Measurements from ENCODE around the gene NME3.

The NME3 gene

DNA sequence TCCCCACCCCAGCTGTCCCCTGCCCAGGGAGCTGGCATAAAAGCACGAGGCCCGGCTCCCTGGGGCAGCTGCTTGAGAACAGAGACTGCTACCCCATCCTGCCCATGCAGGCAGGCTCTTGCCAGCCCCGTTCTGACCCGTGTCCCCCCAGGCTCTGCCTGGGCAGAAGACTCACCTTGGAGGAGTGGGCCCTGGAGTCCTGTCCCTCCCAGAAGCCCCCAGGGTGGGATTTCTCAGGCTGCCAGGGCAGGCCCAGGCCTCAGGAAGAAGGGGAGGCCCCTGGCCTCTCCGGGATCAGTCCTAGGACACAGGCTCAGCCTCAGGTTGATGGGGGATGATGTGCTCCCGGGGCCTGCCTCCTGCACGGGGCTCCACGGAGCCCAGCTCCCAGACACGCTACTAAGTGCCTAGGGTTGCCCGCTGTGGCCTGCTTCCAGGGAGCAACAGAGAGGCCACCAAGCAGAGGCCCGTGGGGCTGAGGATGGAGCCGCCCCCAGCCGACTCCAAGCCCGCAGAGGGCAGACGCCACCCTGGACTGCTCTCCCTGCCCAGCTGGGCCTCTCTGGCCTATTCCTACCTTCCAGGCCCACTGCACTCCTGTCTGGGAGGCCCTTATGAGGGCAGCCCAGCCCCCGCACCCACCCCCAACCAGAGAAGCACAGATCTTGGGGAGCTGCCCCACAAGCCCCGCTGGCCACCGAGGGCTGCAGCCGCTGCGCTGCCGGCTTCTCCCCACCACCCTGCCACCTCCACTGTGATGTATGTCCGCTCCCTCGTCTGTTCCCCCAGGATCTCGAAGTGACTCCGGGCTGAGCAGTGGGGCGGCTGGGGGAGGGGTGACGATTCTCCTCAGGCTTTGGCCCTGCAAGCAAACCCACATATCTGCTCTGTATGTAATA lies 1.7 kb downstream of the NME3 start:
- TF ChIP-seq, protein P1, sequence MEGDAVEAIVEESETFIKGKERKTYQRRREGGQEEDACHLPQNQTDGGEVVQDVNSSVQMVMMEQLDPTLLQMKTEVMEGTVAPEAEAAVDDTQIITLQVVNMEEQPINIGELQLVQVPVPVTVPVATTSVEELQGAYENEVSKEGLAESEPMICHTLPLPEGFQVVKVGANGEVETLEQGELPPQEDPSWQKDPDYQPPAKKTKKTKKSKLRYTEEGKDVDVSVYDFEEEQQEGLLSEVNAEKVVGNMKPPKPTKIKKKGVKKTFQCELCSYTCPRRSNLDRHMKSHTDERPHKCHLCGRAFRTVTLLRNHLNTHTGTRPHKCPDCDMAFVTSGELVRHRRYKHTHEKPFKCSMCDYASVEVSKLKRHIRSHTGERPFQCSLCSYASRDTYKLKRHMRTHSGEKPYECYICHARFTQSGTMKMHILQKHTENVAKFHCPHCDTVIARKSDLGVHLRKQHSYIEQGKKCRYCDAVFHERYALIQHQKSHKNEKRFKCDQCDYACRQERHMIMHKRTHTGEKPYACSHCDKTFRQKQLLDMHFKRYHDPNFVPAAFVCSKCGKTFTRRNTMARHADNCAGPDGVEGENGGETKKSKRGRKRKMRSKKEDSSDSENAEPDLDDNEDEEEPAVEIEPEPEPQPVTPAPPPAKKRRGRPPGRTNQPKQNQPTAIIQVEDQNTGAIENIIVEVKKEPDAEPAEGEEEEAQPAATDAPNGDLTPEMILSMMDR (IDR thresholded peaks at IDR 0.05; ENCODE audit: low read depth, low read length, missing control alignments), result no peak
- in situ Hi-C loops (cut with HindIII; ENCODE audit: low sequenced_read_pairs), result no loop called here
- H3K4me3 ChIP-seq (ENCODE audit: low read depth, low read length), result peak overlapping the region; percentile 59
- no peak for DNase-seq (ENCODE audit: low read depth)

DNA sequence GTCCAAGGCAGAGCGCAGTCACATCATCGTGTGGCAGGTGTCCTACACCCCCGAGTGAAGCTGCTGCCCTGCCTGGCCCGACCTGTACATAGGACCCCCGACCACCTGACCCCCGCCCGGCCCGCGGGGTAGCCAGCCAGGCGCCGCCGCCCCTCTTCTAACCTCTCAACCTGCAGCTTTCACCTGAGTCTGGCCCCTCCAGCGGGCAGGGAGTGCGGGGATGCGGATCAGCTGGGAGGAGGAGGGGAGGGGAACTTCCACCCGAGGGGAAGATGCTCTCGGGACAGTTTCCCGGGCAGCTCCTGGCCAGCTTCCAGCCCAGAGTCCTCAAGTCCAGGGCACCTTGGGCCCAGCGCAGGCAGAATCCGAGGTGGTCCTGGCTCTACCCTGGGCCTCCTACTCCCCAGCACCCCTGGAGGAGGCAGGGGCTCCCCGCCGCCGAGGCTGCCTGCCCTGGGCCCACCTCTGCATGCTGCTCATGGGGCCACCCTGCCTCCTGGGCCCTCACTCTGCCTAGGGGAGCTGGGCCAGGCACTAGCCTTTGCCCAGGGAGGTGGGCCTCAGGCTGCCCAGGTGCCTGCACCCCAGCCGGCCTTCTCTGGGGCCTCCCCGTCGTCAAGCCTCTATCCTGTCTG lies 2.5 kb downstream of the NME3 start:
- TF ChIP-seq, protein P1 (IDR thresholded peaks at IDR 0.05; ENCODE audit: low read depth, low read length, missing control alignments), result no peak
- in situ Hi-C loops (cut with HindIII; ENCODE audit: low sequenced_read_pairs), result no loop called here
- H3K4me3 ChIP-seq (ENCODE audit: low read depth, low read length), result no peak overlapping the region
- DNase-seq (ENCODE audit: low read depth), result no peak

DNA sequence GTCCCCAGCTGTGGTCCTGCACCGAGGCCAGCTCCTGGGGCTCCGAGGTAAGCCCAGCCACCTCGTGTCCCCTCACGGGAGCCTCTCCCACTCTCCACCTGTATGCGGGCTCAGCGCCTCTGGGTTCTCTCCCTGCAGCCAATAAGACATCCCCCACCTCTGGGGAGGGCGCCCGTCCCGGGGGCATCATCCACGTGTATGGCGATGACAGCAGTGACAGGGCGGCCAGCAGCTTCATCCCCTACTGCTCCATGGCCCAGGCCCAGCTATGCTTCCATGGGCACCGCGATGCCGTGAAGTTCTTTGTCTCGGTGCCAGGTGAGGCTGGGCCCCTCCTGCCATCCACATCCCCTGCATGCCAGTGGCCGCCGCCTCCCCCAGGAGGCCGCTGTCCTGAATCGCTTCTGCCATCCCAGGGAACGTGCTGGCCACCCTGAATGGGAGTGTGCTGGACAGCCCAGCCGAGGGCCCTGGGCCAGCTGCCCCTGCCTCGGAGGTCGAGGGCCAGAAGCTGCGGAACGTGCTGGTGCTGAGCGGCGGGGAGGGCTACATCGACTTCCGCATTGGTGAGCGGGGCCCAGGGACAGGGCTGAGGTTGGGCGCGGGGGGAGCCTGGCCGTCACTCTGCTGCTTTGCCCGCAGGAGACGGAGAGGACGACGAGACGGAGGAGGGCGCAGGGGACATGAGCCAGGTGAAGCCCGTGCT lies 3.1 kb downstream of the NME3 start:
- DNase-seq (ENCODE audit: low read depth), result no peak
- TF ChIP-seq, protein P1 (IDR thresholded peaks at IDR 0.05; ENCODE audit: low read depth, low read length, missing control alignments), result no peak
- in situ Hi-C loops (cut with HindIII; ENCODE audit: low sequenced_read_pairs), result no loop called here
- H3K4me3 ChIP-seq (ENCODE audit: low read depth, low read length), result no peak overlapping the region

DNA sequence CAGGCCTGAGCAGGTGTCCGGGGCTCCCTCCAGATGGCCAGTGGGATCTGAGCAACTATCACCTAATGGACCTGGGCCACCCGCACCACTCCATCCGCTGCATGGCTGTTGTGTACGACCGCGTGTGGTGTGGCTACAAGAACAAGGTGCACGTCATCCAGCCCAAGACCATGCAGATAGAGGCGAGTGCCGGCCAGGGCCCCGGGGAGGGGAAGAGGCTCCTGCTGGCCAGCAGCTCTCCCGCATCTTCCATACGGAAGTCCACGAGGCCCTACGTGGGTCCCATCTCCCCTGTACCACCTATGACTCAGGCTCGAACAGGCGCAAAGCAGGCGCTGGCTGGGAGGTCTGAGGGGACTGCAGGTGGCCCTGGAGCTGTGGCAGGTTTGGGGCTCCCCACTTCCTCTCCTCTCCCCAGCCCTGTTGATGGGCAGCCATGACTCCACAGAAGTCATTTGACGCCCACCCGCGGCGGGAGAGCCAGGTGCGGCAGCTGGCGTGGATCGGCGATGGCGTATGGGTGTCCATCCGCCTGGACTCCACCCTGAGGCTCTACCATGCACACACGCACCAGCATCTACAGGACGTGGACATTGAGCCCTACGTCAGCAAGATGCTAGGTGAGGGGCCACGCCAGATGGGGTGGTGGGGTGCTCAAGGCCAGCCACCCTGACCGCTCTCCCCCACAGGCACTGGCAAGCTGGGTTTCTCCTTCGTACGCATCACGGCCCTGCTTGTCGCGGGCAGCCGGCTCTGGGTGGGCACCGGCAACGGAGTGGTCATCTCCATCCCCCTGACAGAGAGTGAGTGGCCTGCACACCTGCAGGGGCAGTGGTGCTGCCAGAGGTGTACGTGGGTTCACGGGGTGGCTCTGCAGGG lies 4.0 kb downstream of the NME3 start:
- in situ Hi-C loops (cut with HindIII; ENCODE audit: low sequenced_read_pairs), result no loop called here
- no peak overlapping the region for H3K4me3 ChIP-seq (ENCODE audit: low read depth, low read length)
- TF ChIP-seq, protein P1 (IDR thresholded peaks at IDR 0.05; ENCODE audit: low read depth, low read length, missing control alignments), result no peak
- DNase-seq (ENCODE audit: low read depth), result no peak

DNA sequence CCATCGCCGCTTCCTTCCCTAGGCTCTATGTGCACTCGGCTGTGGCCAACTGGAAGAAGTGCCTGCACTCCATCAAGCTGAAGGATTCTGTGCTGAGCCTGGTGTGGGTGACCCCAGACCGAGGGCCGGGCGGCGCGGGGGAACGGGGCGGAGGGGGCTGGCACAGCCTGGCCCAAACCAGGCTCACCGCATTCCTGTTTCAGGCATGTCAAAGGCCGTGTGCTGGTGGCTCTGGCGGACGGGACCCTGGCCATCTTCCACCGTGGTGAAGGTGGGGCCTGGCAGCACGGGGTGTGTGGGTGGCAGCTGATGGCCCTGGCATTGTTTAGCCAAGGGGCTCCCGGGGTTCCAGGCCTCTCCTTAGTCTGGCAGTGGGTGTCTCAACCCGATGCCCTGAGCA lies 4.6 kb downstream of the NME3 start:
- no peak for DNase-seq (ENCODE audit: low read depth)
- TF ChIP-seq, protein P1 (IDR thresholded peaks at IDR 0.05; ENCODE audit: low read depth, low read length, missing control alignments), result no peak
- in situ Hi-C loops (cut with HindIII; ENCODE audit: low sequenced_read_pairs), result no loop called here

DNA sequence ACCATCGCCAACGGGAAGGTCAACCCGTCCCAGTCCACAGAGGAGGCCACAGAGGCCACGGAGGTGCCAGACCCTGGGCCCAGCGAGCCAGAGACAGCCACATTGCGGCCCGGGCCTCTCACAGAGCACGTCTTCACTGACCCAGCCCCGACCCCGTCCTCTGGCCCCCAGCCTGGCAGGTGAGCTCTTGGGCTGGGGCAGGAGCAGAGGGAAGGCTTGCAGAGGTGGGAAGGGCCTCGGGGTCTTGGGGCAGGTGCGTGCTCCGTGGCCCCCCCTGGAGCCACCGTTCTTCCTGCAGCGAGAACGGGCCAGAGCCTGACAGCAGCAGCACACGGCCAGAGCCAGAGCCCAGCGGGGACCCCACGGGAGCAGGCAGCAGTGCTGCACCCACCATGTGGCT lies 5.1 kb downstream of the NME3 start:
- DNase-seq (ENCODE audit: low read depth), result no peak
- TF ChIP-seq, protein P1 (IDR thresholded peaks at IDR 0.05; ENCODE audit: low read depth, low read length, missing control alignments), result no peak
- in situ Hi-C loops (cut with HindIII; ENCODE audit: low sequenced_read_pairs), result no loop called here
- H3K4me3 ChIP-seq (ENCODE audit: low read depth, low read length), result no peak overlapping the region

More for the DNA sequence above, 4.6 kb downstream of the NME3 start:
- no peak overlapping the region for H3K4me3 ChIP-seq (ENCODE audit: low read depth, low read length)

Data from astrocyte of the cerebellum (primary cell).